Measurements from ENCODE around the gene CCDC34. TPM values are rescaled to one million over a fixed set of nuclear protein-coding genes. Genes with fewer than 3 reads are reported as not detected.

Gene CCDC34
- total RNA-seq, 4 donors from 2014 or later, result 0.24 to 1.3 (median 0.64) TPM

GRCh38 chr11:27310182-27310581 lies 52.8 kb downstream of the CCDC34 start:
- DNase-seq (no peak), ATAC-seq (no peak)
- no peaks in the 10 kb centered on the region for H3K27me3 ChIP-seq
- intact Hi-C loops (cut with DNase I; ENCODE audit: low total_unique reads), result no loop called here
- H3K9me3 ChIP-seq, result no peaks in the 10 kb centered on the region
- H3K27ac ChIP-seq, result no peak overlapping the region
- no peaks in the 10 kb centered on the region for H3K4me1 ChIP-seq
- no peak for TF ChIP-seq POLR2A (IDR thresholded peaks at IDR 0.05)
- TF ChIP-seq, protein P1, sequence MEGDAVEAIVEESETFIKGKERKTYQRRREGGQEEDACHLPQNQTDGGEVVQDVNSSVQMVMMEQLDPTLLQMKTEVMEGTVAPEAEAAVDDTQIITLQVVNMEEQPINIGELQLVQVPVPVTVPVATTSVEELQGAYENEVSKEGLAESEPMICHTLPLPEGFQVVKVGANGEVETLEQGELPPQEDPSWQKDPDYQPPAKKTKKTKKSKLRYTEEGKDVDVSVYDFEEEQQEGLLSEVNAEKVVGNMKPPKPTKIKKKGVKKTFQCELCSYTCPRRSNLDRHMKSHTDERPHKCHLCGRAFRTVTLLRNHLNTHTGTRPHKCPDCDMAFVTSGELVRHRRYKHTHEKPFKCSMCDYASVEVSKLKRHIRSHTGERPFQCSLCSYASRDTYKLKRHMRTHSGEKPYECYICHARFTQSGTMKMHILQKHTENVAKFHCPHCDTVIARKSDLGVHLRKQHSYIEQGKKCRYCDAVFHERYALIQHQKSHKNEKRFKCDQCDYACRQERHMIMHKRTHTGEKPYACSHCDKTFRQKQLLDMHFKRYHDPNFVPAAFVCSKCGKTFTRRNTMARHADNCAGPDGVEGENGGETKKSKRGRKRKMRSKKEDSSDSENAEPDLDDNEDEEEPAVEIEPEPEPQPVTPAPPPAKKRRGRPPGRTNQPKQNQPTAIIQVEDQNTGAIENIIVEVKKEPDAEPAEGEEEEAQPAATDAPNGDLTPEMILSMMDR (IDR thresholded peaks at IDR 0.05 in 4 of 5, conservative IDR thresholded peaks at IDR 0.05 in 1 of 5), result no peak
- no peak overlapping the region for H3K4me3 ChIP-seq
- no peaks in the 10 kb centered on the region for H3K36me3 ChIP-seq
- in situ Hi-C loops (cut with MboI; ENCODE audit: low sequenced_read_pairs in 4 of 4), result no loop called here

DNA sequence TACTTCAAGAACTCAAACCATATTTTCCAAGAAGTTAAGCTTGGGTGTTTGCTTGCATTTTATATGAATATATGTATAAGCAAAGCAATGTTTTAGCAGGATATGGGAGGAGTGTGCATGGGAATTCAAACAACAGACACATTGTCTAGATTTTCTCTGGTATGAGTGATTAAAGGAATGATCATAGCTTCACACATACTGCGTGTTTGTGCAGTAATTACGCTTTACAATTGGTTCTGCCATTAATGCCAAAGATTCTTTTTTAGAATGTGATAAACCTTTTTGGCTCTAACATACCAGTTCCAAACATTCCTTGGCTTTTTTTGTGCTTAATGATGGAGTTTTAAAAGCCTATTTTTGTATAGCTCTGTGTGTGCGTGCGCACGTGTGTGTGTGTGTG lies 54.0 kb downstream of the CCDC34 start:
- ATAC-seq (no peak), DNase-seq (no peak)
- Histone ChIP-seq H3K9me3 (no peaks in the 10 kb centered on the region), H3K27ac (no peak overlapping the region), H3K27me3 (no peaks in the 10 kb centered on the region), H3K36me3 (no peaks in the 10 kb centered on the region), H3K4me3 (no peak overlapping the region), H3K4me1 (no peaks in the 10 kb centered on the region)
- in situ Hi-C loops (cut with MboI; ENCODE audit: low sequenced_read_pairs in 4 of 4) (no loop called here), intact Hi-C loops (cut with DNase I; ENCODE audit: low total_unique reads) (no loop called here)
- TF ChIP-seq, protein P1 (IDR thresholded peaks at IDR 0.05 in 4 of 5, conservative IDR thresholded peaks at IDR 0.05 in 1 of 5), result no peak
- TF ChIP-seq POLR2A (IDR thresholded peaks at IDR 0.05), result no peak

GRCh38 chr11:27307232-27307631 lies 55.8 kb downstream of the CCDC34 start:
- TF ChIP-seq, protein P1 (IDR thresholded peaks at IDR 0.05 in 4 of 5, conservative IDR thresholded peaks at IDR 0.05 in 1 of 5), result no peak
- no peak for TF ChIP-seq POLR2A (IDR thresholded peaks at IDR 0.05)
- in situ Hi-C loops (cut with MboI; ENCODE audit: low sequenced_read_pairs in 4 of 4), result no loop called here

DNA sequence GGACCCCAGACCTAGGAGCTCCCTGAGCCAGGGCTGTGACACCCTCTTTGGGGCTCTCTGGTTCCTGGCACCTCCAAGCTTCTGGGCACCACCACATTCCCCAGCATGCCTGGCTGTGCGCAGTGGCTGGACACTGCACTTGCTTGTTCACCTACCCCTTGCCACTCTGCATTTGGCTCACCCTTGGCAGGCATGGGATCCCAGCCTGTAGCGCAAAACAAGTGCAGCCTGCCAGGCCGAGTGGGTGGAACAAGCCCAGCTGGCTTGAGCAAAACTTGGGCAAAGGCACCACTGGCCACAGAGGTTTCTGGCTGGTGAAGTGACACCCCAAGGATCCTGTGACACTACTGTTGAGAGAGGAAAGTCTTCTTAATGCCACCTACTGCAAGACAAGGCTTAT lies 57.3 kb downstream of the CCDC34 start:
- Histone ChIP-seq H3K9me3 (no peaks in the 10 kb centered on the region), H3K27ac (no peak overlapping the region), H3K36me3 (no peaks in the 10 kb centered on the region), H3K4me3 (no peak overlapping the region), H3K4me1 (no peaks in the 10 kb centered on the region), H3K27me3 (no peaks in the 10 kb centered on the region)
- ATAC-seq (no peak), DNase-seq (no peak)
- intact Hi-C loops (cut with DNase I; ENCODE audit: low total_unique reads) (no loop called here), in situ Hi-C loops (cut with MboI; ENCODE audit: low sequenced_read_pairs in 4 of 4) (no loop called here)
- TF ChIP-seq, protein P1 (IDR thresholded peaks at IDR 0.05 in 4 of 5, conservative IDR thresholded peaks at IDR 0.05 in 1 of 5), result no peak
- no peak for TF ChIP-seq POLR2A (IDR thresholded peaks at IDR 0.05)

More at GRCh38 chr11:27307232-27307631, 55.8 kb downstream of the CCDC34 start:
- H3K4me1 ChIP-seq, result no peaks in the 10 kb centered on the region
- ATAC-seq (no peak), DNase-seq (no peak)
- H3K9me3 ChIP-seq, result no peaks in the 10 kb centered on the region
- no peaks in the 10 kb centered on the region for H3K27me3 ChIP-seq
- H3K27ac ChIP-seq, result no peak overlapping the region
- no peak overlapping the region for H3K4me3 ChIP-seq
- intact Hi-C loops (cut with DNase I; ENCODE audit: low total_unique reads), result no loop called here
- H3K36me3 ChIP-seq, result no peaks in the 10 kb centered on the region

DNA sequence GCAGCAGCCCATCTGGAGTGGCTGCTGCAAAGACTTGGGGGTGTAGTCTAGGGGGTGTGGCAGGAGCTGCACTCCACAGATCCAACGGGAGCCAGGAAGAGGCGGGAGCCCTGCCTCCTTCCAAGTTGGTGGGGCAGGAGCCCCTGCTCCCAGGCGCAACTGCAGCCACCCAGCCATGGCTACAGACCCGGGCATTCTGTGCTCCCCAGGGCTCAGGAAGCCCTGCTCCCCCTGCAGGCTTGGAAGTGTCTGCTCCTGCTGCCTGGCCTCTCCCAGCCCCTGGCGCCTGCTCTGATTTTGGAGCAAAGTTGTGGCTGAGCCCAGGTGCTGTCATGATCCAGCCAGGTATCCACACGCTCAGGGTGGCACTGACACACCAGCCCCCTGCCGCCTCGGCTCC lies 58.5 kb downstream of the CCDC34 start:
- DNase-seq (no peak), ATAC-seq (no peak)
- H3K4me3 ChIP-seq, result no peak overlapping the region
- no peaks in the 10 kb centered on the region for H3K36me3 ChIP-seq
- H3K4me1 ChIP-seq, result no peaks in the 10 kb centered on the region
- no peak for TF ChIP-seq POLR2A (IDR thresholded peaks at IDR 0.05)
- TF ChIP-seq, protein P1 (IDR thresholded peaks at IDR 0.05 in 4 of 5, conservative IDR thresholded peaks at IDR 0.05 in 1 of 5), result no peak
- intact Hi-C loops (cut with DNase I; ENCODE audit: low total_unique reads), result no loop called here
- no peaks in the 10 kb centered on the region for H3K9me3 ChIP-seq
- H3K27me3 ChIP-seq, result no peaks in the 10 kb centered on the region
- H3K27ac ChIP-seq, result no peak overlapping the region
- in situ Hi-C loops (cut with MboI; ENCODE audit: low sequenced_read_pairs in 4 of 4), result no loop called here
